Ovary (tissue), 3 donors: ENCODE data around the gene PBX1.

Experiments used
- EP300 ChIP-seq: sonication (generic); formaldehyde crosslinking; IDR thresholded peaks from one replicate; pipeline ENCODE4 v1.6.1; 2017; ENCODE audit warnings: antibody characterized with exemption
- TF ChIP-seq, protein P1 (sequence below), 3 donors: fragments of 450-650 bp in 2 of 3; fragments of 200-600 bp in 1 of 3; IDR thresholded peaks; one replicate each; pipeline versions ENCODE4 v1.5.1 to v1.8.0; 2016 to 2022; ENCODE audit warnings: antibody characterized with exemption in 3 of 3, mild to moderate bottlenecking in 1 of 3
- donor health status: DM: no; HTN: no; CAD: no.

DNA sequence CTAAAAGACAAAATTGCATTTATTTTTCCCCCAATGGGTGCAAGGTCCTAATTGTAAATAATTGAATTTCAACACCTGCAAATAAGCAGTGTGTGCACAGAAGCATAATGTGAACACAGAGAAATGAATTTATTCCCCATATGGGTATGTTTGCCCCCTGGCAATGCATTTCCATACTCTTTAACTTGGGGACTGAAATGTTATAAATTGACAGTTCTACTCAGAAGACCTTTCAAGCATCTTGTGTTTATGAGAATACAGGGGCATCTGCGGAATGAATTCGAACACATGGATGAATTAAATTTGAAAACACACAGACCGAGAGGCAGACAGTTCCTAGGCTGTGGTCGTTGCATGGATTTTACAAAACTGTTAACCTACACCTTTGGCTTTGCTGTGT, 3.5 kb downstream of the PBX1 start:
- TF ChIP-seq EP300: no peak
- TF ChIP-seq, protein P1, sequence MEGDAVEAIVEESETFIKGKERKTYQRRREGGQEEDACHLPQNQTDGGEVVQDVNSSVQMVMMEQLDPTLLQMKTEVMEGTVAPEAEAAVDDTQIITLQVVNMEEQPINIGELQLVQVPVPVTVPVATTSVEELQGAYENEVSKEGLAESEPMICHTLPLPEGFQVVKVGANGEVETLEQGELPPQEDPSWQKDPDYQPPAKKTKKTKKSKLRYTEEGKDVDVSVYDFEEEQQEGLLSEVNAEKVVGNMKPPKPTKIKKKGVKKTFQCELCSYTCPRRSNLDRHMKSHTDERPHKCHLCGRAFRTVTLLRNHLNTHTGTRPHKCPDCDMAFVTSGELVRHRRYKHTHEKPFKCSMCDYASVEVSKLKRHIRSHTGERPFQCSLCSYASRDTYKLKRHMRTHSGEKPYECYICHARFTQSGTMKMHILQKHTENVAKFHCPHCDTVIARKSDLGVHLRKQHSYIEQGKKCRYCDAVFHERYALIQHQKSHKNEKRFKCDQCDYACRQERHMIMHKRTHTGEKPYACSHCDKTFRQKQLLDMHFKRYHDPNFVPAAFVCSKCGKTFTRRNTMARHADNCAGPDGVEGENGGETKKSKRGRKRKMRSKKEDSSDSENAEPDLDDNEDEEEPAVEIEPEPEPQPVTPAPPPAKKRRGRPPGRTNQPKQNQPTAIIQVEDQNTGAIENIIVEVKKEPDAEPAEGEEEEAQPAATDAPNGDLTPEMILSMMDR (IDR thresholded peaks at IDR 0.05): no peak
